HepG2 (cell line): ENCODE measurements around the gene GOSR1. TPM values are rescaled to one million over a fixed set of nuclear protein-coding genes. Genes with fewer than 3 reads are reported as not detected.

Source experiments
- ATAC-seq: fragments of 200-7000 bp; cut with Tn5 transposase; 3 replicates; pipeline ENCODE4 v1.9.1; 2020; ENCODE audit warnings: mild to moderate bottlenecking, moderate library complexity
- BruUV-seq: library from RNA; stranded (reverse); fragments of 400-500 nt; replicated peaks from 2 replicates; lab custom pipeline; 2021; lab: Mats Ljungman, UMichigan
- CTCF ChIA-PET: fragments of 300-600 bp; formaldehyde crosslinking; extraction: SDS; loops from one replicate; lab custom pipeline; 2021; ENCODE audit warnings: low total read pairs, inconsistent platforms, low intra/inter-chr PET ratio; lab: Yijun Ruan, JAX
- POLR2A ChIA-PET: fragments of 350-600 bp; sonication (Branson Sonifier 250); formaldehyde crosslinking; loops from one replicate; lab custom pipeline; 2020; ENCODE audit warnings: antibody characterized with exemption, inconsistent platforms; lab: Yijun Ruan, JAX
- DNase-seq: peaks from one replicate; pipeline ENCODE4 v3.0.0-alpha.2; 2015; ENCODE audit warnings: low spot score
- FAIRE-seq: peaks from 3 replicates; lab custom pipeline; 2011; peaks lifted over from hg19 to GRCh38; lab: Jason Lieb, UNC
- H2AFZ ChIP-seq: one replicate; pipeline ENCODE4 v1.6.1; 2011; ENCODE audit warnings: low read length, inconsistent platforms
- H3K27ac ChIP-seq: fragments of 300-600 bp; 3 replicates; pipeline ENCODE4 v1.8.0; 2011; ENCODE audit warnings: mixed run types, mild to moderate bottlenecking, mixed read lengths, low read length, inconsistent platforms; ENCODE audit not compliant: insufficient read depth; ENCODE audit errors: extremely low read length
- H3K27me3 ChIP-seq, 2 experiments: fragments of 200-600 bp in 1 of 2; 2 replicates in 1 of 2; 3 replicates in 1 of 2; pipeline versions ENCODE4 v1.6.0 to v1.8.0; 2011; ENCODE audit warnings: low read length in 2 of 2, mild to moderate bottlenecking in 2 of 2, moderate library complexity in 2 of 2, inconsistent platforms in 1 of 2; ENCODE audit not compliant: insufficient read depth in 2 of 2, control insufficient read depth in 1 of 2
- H3K36me3 ChIP-seq, 2 experiments: fragments of 200-600 bp in 1 of 2; replicated peaks in 1 of 2; 2 replicates in 1 of 2; 3 replicates in 1 of 2; pipeline versions ENCODE4 v1.5.1 to v1.8.0; 2011; ENCODE audit warnings: low read length in 2 of 2, inconsistent platforms in 1 of 2; ENCODE audit not compliant: insufficient read depth in 2 of 2, control insufficient read depth in 1 of 2
- H3K4me1 ChIP-seq: 2 replicates; pipeline ENCODE4 v1.5.1; 2012; ENCODE audit warnings: low read length, inconsistent platforms; ENCODE audit not compliant: insufficient read depth
- H3K4me2 ChIP-seq: 2 replicates; pipeline ENCODE4 v1.6.0; 2011; ENCODE audit warnings: low read depth, low read length, inconsistent platforms
- H3K4me3 ChIP-seq, 3 experiments: fragments of 200-600 bp in 1 of 3; sonication (generic), shearing (Covaris generic) in 1 of 3; replicated peaks in 1 of 3; 2 replicates each; pipeline ENCODE4 v1.5.1; 2011 to 2016; ENCODE audit warnings: low read length in 3 of 3, inconsistent platforms in 2 of 3, low read depth in 2 of 3, mild to moderate bottlenecking in 2 of 3, control low read depth in 1 of 3, mixed read lengths in 1 of 3; ENCODE audit not compliant: insufficient read depth in 1 of 3
- H3K79me2 ChIP-seq: one replicate; pipeline ENCODE4 v1.6.1; 2011; ENCODE audit warnings: low read length, inconsistent platforms; ENCODE audit not compliant: insufficient read depth
- H3K9ac ChIP-seq: 2 replicates; pipeline ENCODE4 v1.6.0; 2011; ENCODE audit warnings: mild to moderate bottlenecking, low read depth, low read length, inconsistent platforms; ENCODE audit not compliant: insufficient read depth
- H3K9me3 ChIP-seq: 2 replicates; pipeline ENCODE4 v1.5.1; 2012; ENCODE audit warnings: mild to moderate bottlenecking, low read length
- H4K20me1 ChIP-seq: 2 replicates; pipeline ENCODE4 v1.6.0; 2011; ENCODE audit warnings: inconsistent platforms, mild to moderate bottlenecking, low read length, moderate library complexity; ENCODE audit not compliant: insufficient read depth
- CCAR2 ChIP-seq: fragments of 200-400 bp; formaldehyde crosslinking; optimal IDR thresholded peaks from 2 replicates; pipeline ENCODE3; 2018; ENCODE audit warnings: low read depth, mild to moderate bottlenecking, low read length, moderate library complexity
- LCORL ChIP-seq, 2 experiments: fragments of 450-650 bp in 1 of 2; sonication (generic) in 1 of 2; formaldehyde crosslinking in 1 of 2; IDR thresholded peaks; 2 replicates each; pipeline versions ENCODE4 v1.5.0 to v1.6.1; 2017 to 2020; ENCODE audit warnings: antibody characterized with exemption in 1 of 2, missing genetic modification reagents in 1 of 2
- MAFF ChIP-seq: IDR thresholded peaks from 2 replicates; pipeline ENCODE4 v1.6.1; 2011; ENCODE audit warnings: low read depth, low read length, improper control_type of control experiment
- RARG ChIP-seq: sonication (generic); formaldehyde crosslinking; IDR thresholded peaks from 2 replicates; pipeline ENCODE4 v1.4.0; 2020; ENCODE audit warnings: low read depth, mild to moderate bottlenecking, missing genetic modification reagents
- SOX6 ChIP-seq, 2 experiments: fragments of 450-650 bp in 1 of 2; sonication (generic) in 1 of 2; formaldehyde crosslinking in 1 of 2; IDR thresholded peaks; 2 replicates each; pipeline versions ENCODE4 v1.4.0 to v1.6.1; 2017 to 2020; ENCODE audit warnings: antibody characterized with exemption in 1 of 2, mild to moderate bottlenecking in 1 of 2, missing genetic modification reagents in 1 of 2
- TEAD2 ChIP-seq: sonication (generic); formaldehyde crosslinking; IDR thresholded peaks from 2 replicates; pipeline ENCODE4 v1.9.0; 2021; ENCODE audit warnings: missing genetic modification reagents
- TFAP4 ChIP-seq: sonication (generic); IDR thresholded peaks from 2 replicates; pipeline ENCODE4 v1.6.1; 2016; ENCODE audit warnings: low read depth, borderline replicate concordance
- TGIF2 ChIP-seq: IDR thresholded peaks from 2 replicates; pipeline ENCODE4 v1.6.1; 2016; ENCODE audit warnings: control low read depth, missing compliant biosample characterization
- THYN1 ChIP-seq: sonication (generic); formaldehyde crosslinking; IDR thresholded peaks from 2 replicates; pipeline ENCODE4 v1.8.1; 2023; ENCODE audit warnings: low read depth, mild to moderate bottlenecking, moderate library complexity, missing genetic modification reagents, borderline replicate concordance
- ZNF281 ChIP-seq: sonication (generic); formaldehyde crosslinking; IDR thresholded peaks from 2 replicates; pipeline ENCODE4 v1.4.0; 2020; ENCODE audit warnings: missing genetic modification reagents, borderline replicate concordance
- ZNF816 ChIP-seq: sonication (generic); formaldehyde crosslinking; IDR thresholded peaks from 2 replicates; pipeline ENCODE4 v1.8.0; 2022; ENCODE audit warnings: missing genetic modification reagents, mild to moderate bottlenecking, borderline replicate concordance
- ZNF841 ChIP-seq: sonication (generic); formaldehyde crosslinking; IDR thresholded peaks from 2 replicates; pipeline ENCODE4 v1.8.1; 2023; ENCODE audit warnings: missing genetic modification reagents, borderline replicate concordance
- WGBS: methylation state at CpG from one replicate; pipeline ENCODE4 v1.1.6; 2017; ENCODE audit warnings: low lambda C conversion rate; 5-methylcytosine and 5-hydroxymethylcytosine counted together
- in situ Hi-C: cut with HindIII; loops from 2 replicates; pipeline ENCODE4 v1.10.0; 2017; ENCODE audit warnings: low pct_unique_long_range_greater_than_20kb; ENCODE audit not compliant: extremely low pct_ligation_motif_present
- intact Hi-C: fragments of 100-400 bp; cut with micrococcal nuclease; formaldehyde crosslinking; loops from one replicate; pipeline ENCODE4 v1.10.0; 2022; ENCODE audit not compliant: unreplicated experiment
- polyA plus RNA-seq, 8 experiments: library from polyadenylated mRNA; depleted of rRNA in 3 of 8; stranded (reverse) in 7 of 8; unstranded in 1 of 8; fragments of >200 nt; fragmentation: Illumina TruSeq in 4 of 8; extraction: Trizol in 4 of 8; gene quantifications; 2 replicates each; pipeline versions ENCODE4 v1.2.1 to v1.2.3, GENCODE V29; 2011 to 2016; ENCODE audit warnings: low read depth in 4 of 8, missing spikeins in 1 of 8, mixed read lengths in 1 of 8; ENCODE audit not compliant: insufficient read depth in 1 of 8
- total RNA-seq, 5 experiments: library from RNA; depleted of rRNA; stranded (reverse); fragments of >200 nt; fragmentation: Illumina TruSeq; extraction: Trizol; gene quantifications; 2 replicates each; pipeline ENCODE4 v1.2.3, GENCODE V29; 2016; ENCODE audit warnings: low read depth in 1 of 5
- TF ChIP-seq, protein P1 (sequence below): IDR thresholded peaks from 2 replicates; pipeline ENCODE4 v1.6.1; 2016; ENCODE audit warnings: control low read depth

GOSR1 gene
- total and polyA plus RNA-seq, 2 of the 13 experiments (the other 11 are each of a cell fraction or from before 2014, with no cell fraction given): 15.8 to 37.0 TPM

DNA sequence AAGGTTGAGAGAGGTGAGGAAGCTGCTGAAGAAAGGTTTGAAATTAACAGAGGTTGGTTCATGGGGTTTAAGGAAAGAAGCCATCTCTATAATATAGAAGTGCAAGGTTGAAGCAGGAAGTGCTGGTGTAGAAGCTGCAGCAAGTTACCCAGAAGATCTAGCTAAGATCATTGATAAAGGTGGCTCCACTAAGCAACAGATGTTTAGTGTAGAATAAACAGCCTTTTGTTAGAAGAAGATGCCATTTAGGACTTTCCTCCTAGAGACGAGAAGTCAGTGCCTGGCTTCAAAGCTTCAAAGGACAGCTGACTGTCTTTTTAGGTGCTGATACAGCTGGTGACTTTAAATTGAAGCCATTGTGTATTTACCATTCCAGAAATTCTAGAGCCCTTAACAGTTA is 29.3 kb downstream of the GOSR1 start (continued):
- TF ChIP-seq TFAP4 (no peak), LCORL (IDR thresholded peaks at IDR 0.05) (no peak), LCORL (CRISPR knock-in tag; IDR thresholded peaks at IDR 0.05) (no peak)
- TF ChIP-seq, all 625 proteins: peak for 0

- WGBS: 100% methylated on average over 1 of the region's 1 CpG
- H3K79me2 ChIP-seq: no peaks in the 10 kb centered on the region
- H3K36me3 ChIP-seq: peaks cover 4 to 45% of the 10 kb centered on the region in 2 experiments
- H4K20me1 ChIP-seq: no peaks in the 10 kb centered on the region
- H3K27ac ChIP-seq: no peak overlapping the region
- no peak overlapping the region for H3K9ac ChIP-seq
- no peak overlapping the region for H2AFZ ChIP-seq
- no peaks in the 10 kb centered on the region for H3K9me3 ChIP-seq
- DNase-seq: no peak
- ATAC-seq: no peak
- no peak overlapping the region for H3K4me3 ChIP-seq
- H3K27me3 ChIP-seq: no peaks in the 10 kb centered on the region
- CTCF ChIA-PET: no interaction called here
- BruUV-seq: no TSS peak
- no peak overlapping the region for H3K4me2 ChIP-seq
- FAIRE-seq: no peak
- no peaks in the 10 kb centered on the region for H3K4me1 ChIP-seq
- no peak for TF ChIP-seq ZNF841 (CRISPR knock-in tag)
- no peak for TF ChIP-seq SOX6 (IDR thresholded peaks at IDR 0.05)
- TF ChIP-seq SOX6 (CRISPR knock-in tag; IDR thresholded peaks at IDR 0.05): no peak
- TF ChIP-seq RARG (CRISPR knock-in tag): no peak
- no peak for TF ChIP-seq ZNF816 (CRISPR knock-in tag)
- TF ChIP-seq THYN1: no peak
- TF ChIP-seq ZNF281 (CRISPR knock-in tag): no peak
- TF ChIP-seq, protein P1, sequence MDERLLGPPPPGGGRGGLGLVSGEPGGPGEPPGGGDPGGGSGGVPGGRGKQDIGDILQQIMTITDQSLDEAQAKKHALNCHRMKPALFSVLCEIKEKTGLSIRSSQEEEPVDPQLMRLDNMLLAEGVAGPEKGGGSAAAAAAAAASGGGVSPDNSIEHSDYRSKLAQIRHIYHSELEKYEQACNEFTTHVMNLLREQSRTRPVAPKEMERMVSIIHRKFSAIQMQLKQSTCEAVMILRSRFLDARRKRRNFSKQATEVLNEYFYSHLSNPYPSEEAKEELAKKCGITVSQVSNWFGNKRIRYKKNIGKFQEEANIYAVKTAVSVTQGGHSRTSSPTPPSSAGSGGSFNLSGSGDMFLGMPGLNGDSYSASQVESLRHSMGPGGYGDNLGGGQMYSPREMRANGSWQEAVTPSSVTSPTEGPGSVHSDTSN (CRISPR knock-in tag): no peak
- TF ChIP-seq TEAD2 (CRISPR knock-in tag): no peak
- no peak for TF ChIP-seq MAFF
- no peak for TF ChIP-seq CCAR2
- TF ChIP-seq TGIF2: no peak
- POLR2A ChIA-PET: no interaction called here
- in situ Hi-C loops (no loop called here), intact Hi-C loops (no loop called here)
Measured at GRCh38 chr17:30513346-30513745, 36.1 kb downstream of the GOSR1 start.
